ENCODE data around the gene GPN1.
A peak's percentile ranks its signal among the peaks of the same experiment; 100 is the strongest.
"Not testable (repeated sequence)": the region's sequence is repeated elsewhere in the genome, so short reads cannot be mapped to it uniquely, and the experiment has no call there.

The GPN1 gene

DNA sequence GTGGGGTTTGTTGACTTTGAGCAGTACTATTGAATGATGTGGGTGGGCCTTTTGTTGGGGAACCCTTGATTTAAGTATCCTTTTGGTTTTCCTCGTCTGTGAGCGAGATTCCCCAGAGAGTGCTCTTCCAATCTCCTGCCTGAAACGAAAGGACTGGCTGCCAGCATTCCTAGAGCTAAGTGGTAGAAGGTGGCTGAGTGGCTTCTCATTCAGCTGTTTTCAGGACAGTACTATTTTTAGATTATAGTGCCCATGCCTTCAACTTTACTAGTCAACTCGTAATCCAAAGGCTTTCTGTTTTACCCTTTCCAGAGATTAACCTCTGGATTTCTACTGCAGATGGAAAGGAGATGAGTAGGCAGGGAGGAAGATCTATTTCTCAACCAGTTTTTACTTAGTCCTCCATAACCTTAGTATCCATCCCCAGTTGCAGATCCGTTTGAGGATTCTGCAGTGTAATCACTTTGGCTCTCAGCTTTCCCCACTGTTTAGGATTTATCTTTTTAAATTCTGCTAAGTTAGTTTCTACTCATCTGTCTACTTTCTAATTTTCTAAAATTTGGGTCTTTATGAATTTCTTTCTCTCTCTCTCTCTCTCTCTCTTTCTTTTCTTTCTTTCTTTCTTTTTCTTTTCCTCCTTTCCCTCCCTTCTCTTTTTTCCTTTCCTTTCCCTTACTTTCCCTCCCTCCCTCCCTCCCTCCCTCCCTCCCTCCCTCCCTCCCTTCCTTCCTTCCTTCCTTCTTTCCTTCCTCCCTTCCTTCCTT lies 44.1 kb downstream of the GPN1 start:
- DNase-seq, result no peak

DNA sequence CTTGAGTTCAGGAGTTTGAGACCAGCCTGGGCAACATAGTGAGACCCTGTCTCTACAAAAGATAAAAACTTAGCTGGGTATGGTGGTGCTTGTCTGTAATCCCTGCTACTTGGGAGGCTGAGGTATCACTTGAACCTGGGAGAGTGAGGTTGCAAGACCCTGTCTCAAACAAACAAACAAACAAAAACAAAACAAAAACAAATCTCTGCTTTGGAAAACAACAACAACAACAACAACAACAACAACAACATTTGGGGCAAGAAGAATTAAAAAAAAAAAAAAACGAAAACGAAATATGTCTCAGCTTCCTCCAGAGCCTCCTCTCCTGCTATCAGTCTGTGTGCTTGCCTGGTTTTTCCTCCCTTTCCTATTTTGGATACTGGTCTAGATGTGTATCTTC lies 51.7 kb downstream of the GPN1 start:
- no peak for DNase-seq

DNA sequence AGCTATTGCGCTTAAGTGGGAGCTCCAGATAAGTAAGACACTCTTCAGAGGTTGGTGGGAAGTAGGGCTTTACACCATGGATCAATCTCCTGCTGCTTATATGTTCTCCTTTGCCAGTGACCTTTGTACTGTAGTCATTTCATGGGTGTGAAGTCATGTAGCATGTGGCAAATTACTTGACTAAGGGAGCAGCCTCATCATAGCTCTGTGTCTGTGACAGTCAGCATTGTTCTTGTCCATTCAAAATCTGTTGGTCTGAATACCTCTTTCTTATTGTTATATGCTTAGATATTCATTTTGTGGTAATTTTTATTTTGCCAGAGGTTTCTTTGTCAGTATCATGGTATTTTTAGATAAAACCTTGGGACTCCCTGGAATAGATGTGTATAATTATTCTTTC lies 53.0 kb downstream of the GPN1 start:
- DNase-seq, result no peak

DNA sequence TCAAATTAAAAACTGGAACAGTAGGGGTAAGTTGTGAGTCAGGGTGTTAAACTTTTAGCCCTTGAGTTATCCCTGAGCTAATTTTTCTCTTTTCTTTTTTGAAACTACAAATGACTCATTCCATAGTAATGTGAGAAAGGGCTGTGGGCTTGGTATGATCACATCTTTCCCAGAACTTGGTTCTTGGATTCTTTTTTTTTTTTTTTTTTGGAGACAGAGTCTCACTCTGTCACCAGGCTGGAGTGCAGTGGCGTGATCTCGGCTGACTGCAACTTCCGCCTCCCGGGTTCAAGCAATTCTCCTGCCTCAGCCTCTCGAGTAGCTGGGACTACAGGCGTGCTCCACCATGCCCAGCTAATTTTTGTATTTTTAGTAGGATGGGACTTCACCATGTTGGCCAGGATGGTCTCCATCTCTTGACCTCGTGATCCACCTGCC lies 53.5 kb downstream of the GPN1 start:
- DNase-seq, result not testable (repeated sequence)

DNA sequence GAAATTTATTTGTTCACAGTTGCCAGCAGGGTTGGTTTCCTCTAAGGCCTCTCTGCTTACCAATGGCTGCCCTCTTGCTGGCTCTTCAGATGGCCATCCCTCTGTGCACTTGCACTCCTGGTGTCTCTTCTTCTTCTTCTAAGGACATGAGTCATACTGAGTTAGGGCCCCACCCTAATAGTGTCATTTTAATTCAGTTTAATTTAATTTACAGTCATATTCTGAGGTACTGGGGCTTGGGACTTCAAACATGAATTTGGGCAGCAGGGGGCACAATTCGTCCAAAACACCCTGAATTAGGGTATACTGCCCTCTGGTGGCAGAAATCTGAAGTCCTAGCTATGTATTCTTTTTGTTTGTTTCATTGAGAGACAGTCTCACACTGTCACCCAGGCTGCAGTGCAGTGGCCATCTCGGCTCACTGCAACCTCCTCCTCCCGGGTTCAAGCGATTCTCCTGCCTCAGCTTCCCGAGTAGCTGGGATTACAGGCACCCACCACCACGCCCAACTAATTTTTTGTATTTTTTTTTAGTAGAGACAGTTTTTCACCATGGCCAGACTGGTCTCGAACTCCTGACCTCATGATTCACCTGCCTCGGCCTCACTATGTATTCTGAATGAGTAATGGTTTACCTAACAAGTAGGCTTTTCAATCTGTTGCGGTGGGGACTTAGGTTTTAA lies 54.7 kb downstream of the GPN1 start:
- DNase-seq, result peak; percentile 73

DNA sequence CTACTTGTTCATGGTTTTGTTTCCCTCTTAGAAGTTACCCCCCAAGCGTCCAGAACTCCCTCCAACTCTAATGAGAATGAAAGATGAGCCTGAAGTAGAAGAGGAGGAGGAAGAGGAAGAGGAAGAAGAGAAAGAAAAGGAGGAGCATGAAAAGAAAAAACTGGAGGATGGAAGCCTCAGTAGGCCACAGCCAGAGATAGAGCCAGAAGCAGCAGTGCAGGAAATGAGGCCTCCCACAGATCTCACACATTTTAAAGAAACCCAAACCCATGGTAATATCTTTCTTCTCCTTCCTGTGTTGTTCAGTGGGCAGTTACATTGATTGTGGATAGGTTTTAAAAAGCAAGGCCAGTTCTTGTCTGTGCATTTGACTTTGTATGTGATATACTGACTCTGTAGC lies 56.2 kb downstream of the GPN1 start:
- DNase-seq, result not testable (repeated sequence)

DNA sequence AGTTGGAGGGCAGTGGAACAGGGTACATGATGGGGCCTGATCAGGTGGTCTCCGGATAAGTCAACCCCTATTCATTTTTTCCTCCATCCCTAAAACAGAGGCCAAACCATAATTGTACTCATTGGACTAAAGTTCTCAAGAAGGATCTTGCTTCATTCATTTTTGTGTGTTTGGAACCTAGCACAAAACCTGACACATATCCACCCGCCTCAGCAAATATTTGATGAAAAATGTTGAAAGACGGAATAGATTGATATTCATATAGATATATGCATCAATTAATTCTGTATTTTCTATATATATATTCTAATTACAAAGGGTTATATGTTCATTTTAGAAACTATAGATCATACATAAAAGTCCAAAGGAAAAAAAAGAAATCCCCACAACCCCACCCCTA lies 56.7 kb downstream of the GPN1 start:
- no peak for DNase-seq

DNA sequence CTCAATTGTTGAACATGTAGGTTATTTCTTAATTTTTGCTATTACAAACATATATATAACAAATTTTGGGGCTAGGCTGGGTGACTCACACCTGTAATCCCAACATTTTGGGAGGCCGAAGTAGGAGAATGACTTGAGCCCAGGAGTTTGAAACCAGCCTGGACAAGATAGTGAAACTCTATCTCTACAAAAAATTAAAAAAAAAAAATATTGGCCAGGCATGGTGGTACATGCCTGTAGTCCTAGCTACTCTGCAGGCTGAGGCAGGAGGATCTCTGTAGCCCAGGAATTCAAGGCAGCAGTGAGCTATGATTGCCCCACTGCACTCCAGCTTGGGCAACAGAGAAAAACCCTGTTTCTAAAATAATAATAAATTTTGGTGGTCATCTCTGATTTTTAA lies 58.4 kb downstream of the GPN1 start:
- no peak for DNase-seq

DNA sequence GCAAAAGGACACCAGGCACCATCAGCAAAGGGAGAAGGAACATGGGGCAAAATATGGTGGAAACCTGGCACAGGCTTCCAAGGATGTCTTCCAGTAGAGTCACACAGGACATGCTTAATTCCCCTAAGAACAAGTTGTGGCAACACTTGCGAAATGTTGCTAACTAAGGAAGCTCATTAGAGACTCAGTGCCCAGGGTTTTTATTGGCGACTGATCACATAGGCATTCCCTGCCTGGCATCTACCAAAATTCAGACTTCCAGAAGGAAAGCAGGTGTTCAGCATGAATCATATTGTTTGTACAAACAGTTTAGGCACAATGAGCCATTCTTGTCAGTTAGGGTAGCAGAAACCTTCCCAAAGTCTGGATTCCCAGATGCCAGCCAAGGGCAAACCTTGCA lies 60.6 kb downstream of the GPN1 start:
- DNase-seq, result no peak

DNA sequence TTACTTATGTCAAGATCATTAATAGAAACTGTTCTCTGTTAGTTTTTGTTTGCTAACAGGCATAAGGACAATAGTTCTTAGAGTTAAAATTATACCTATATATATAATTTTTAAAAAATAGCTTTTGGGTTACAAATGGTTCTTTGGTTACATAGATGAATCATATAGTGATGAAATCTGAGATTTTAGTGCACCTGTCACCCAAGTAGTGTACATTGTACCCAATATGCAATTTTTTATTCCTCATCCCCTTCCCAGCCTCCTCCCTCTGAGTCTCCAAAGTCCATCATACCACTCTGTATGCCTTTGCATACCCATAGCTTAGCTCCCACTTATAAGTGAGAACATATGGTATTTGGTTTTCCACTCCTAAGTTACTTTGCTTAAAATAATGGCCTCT lies 61.2 kb downstream of the GPN1 start:
- DNase-seq, result no peak

DNA sequence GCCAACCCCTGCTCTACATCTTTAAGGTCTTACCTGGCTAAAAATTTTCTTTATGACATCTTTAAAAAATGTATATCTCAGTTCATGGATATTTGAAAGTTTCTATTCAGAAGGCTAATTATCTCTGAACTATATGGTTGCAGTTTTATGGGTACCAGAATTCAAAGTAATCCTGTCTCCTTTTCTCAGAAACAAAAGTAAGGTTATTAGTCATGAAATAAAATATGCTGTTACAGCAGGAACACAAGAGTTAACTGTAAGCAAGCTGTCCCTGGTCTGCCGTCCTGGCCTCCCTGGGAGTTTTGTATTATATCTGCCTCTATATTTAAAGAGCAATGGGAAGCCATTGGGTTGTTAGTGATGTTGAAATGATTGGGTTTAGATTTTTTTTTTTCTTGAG lies 68.8 kb downstream of the GPN1 start:
- no peak for DNase-seq
